HG02938 (cell line): Measurements from ENCODE around the gene SLC15A2.

Experiments
- ATAC-seq: cut with Tn5 transposase; IDR thresholded peaks from one replicate; pipeline ENCODE4 v1.9.1; 2021; ENCODE audit warnings: mild to moderate bottlenecking, moderate library complexity; ENCODE audit not compliant: unreplicated experiment

Gene SLC15A2

DNA sequence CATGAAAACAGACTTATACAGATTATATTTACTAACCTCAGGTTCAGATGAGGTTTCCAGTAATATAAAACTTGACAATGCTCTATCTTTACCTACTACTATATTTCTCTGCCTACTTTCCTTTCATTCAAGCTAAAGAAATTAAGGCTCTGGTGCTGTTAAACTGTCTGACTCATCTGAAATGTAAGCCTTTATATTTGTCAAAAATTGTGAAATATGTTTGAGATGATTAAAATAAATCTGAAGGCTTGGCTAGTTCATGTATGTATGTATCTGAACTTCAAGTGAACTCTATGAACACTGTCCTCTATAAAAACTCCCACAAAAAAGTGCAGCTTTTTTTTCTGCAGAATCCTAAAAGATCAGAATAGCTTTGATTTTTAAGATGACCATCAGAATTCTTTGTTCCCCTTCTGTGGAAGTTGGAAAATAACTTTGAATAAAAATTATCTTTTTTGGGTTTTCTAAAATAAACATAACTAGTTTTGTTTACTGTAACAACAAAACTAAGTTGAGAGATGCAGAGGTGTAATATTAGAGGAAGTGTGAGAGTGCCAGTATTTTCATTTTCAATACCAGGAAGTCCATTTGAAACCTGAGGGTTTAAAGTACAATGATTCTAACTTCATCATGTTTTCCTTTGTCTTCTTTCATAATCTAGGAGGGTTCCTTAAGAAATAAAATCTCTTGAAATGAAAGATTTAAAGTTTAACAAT lies 85.7 kb downstream of the SLC15A2 start:
- ATAC-seq: peak; percentile 71

DNA sequence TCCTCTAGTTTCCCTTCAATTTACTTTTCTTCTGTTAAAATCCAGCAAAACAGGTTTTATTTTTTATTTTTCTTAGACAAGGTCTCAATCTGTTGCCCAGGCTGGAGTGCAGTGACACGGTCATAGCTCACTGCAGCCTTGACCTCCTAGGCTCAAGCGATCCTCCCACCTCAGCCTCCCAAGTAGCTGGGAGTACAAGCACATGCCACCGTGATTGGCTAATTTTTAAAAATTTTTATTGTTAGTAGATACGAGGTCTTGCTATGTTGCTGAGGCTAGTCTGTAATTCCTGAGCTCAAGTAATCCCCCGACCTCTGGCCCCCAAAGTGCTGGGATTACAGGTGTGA lies 86.2 kb downstream of the SLC15A2 start:
- peak; percentile 21 for ATAC-seq

DNA sequence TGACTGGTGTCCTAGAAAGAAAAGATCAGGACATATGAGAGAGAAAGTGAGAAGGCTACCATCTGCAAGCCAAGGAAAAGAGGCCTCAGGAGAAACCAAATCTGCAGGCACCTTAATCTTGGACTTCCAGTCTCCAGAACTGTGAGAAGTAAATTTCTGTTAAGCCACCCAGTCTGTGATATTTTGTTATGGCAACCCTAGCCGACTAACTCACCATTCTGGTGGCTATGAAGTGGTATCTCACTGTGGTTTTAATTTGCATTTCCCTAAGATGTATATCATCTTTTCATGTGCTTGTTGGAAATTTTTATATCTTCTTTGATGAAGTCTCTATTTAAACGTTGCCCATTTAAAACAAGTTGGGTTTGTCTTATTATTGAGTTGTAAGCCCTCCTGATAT lies 87.3 kb downstream of the SLC15A2 start:
- ATAC-seq: no peak

DNA sequence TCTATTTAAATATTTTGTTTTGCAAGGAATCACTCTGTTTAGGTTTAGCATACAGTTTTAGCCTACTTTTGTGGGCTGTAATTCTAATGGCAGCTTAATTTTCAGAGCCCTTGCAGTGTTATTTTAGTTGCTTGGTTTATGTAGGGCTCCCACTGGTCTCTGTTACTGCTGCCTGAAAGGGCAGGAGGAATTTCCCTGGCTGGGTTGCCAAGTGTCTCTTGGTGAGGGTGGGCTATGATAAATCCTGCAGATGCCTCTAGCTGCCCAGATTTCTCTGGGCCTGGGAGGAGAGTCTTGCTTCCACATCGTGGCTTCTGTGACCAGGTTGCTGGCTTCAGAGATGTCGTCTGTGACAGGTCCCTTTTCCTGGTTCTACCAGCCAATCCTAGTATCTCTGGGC lies 91.6 kb downstream of the SLC15A2 start:
- ATAC-seq: no peak

DNA sequence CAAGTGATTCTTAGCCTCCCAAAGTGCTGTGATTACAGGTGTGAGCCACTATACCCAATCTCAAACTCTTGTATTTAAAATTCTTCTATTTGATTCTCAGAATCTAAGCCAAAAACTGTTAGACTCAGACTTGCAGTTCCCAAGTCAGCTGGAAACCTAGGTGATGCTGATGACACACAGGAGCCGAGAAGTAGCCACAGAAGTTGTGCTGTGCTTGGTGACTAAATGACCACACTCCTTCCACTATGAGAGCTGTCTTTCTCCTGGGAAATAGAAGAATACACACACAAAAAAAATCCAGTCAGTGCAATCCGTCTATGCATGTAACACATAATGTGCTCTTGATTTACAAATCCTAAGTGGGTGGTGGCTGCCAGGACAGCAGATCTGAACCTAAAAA lies 93.9 kb downstream of the SLC15A2 start:
- ATAC-seq: no peak

DNA sequence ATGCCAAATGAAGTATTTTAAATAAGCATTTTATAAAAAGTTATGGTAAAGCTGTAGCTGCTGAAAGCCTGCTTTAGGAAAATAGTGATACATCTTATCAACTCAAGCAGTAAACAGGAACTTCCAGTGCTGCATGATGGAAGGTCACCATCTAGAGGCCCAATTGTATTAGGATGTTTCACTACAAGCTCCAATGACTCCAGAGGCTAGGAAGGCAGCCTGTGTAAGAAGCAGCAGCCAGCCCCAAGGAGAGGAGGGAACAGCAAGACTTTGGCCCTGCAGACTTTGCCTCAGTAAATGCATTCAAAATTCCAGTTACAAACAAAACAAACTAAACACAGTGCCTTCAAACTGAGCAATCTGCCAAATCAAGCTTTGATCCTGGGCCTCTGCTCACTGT lies 95.7 kb downstream of the SLC15A2 start:
- no peak for ATAC-seq

DNA sequence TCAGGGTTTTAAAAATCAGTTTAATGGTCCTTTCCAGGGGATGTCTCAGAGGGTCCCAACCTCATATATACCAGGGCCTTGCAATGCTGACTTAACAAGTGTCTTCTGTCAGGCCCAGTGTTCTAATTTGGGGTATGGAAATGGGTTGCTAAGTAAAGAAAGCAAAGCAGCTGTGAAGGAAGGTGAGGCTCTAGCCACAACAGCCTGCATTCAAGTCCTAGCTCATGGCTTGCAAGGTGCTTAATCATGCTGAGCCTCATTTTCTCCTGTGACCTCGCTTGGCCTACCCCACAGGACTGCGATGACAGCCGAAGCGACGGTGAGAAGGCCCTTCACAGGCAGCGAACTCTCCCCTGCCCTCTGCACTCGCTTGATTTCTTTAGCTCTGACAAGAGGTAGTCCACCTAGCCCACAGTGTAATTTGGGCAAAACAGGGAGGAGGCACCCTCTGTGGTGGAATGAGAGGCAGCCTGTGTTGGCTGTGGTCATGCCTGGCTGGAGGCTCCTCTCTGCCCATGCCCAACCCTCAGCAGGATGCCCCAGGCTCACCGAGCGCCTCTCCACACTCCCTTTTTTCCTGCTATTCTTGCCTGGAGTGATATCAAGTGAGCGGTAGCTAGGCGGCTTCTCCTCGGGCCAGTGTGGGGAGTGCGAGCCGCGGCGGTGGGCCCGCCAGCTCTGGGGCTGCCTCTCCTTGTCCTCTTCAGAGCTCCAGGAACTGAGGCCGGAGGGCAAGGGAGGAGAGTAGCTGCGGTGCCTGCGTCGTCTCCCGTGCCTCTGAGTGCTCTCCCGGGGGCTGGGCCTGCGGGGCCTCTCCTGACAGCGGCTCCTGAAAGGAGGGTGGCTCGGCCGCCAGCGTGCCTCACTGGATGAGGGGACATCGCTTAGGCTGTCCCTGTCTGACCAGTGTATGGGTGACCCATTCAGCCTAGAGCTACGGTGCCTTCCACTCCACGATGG lies 98.7 kb downstream of the SLC15A2 start:
- ATAC-seq: peak; percentile 59
